ENCODE measurements around the gene UBA52. TPM values are rescaled to one million over a fixed set of nuclear protein-coding genes. Genes with fewer than 3 reads are reported as not detected.
A peak's percentile ranks its signal among the peaks of the same experiment; 100 is the strongest.

Gene UBA52
- total RNA-seq, 4 donors from 2014 or later = 405 to 1,087 (median 865) TPM

- Histone ChIP-seq H3K27ac (no peak overlapping the region), H3K27me3 (peaks cover 62% of the 10 kb centered on the region), H3K9me3 (no peaks in the 10 kb centered on the region), H3K36me3 (no peaks in the 10 kb centered on the region), H3K4me3 (peak overlapping the region; percentile 52), H3K4me1 (peaks cover 43% of the 10 kb centered on the region)
- WGBS = 51% methylated on average over 10 of the region's 10 CpGs
- no peak for TF ChIP-seq POLR2AphosphoS5 (IDR thresholded peaks at IDR 0.05)
- no peak for TF ChIP-seq CTCF (IDR thresholded peaks at IDR 0.05)
- TF ChIP-seq EP300 (IDR thresholded peaks at IDR 0.05) = no peak
- TF ChIP-seq POLR2A (IDR thresholded peaks at IDR 0.05) = no peak
- no peak for DNase-seq (ENCODE audit: low spot score in 2 of 2)
These were observed 33.1 kb downstream of the UBA52 start for GRCh38 chr19:18604820-18605159.

- no peaks in the 10 kb centered on the region for H3K36me3 ChIP-seq
- TF ChIP-seq POLR2A (IDR thresholded peaks at IDR 0.05) (no peak), POLR2AphosphoS5 (IDR thresholded peaks at IDR 0.05) (no peak), EP300 (IDR thresholded peaks at IDR 0.05) (no peak), CTCF (IDR thresholded peaks at IDR 0.05) (no peak)
- H3K4me1 ChIP-seq = peaks cover 43% of the 10 kb centered on the region
- peak overlapping the region; percentile 52 for H3K4me3 ChIP-seq
- H3K27me3 ChIP-seq = peaks cover 64% of the 10 kb centered on the region
- H3K9me3 ChIP-seq = no peaks in the 10 kb centered on the region
- 39% methylated on average over 6 of the region's 17 CpGs for WGBS
- H3K27ac ChIP-seq = no peak overlapping the region
- no peak for DNase-seq (ENCODE audit: low spot score in 2 of 2)
These were observed 33.5 kb downstream of the UBA52 start for GRCh38 chr19:18605196-18605545.

GRCh38 chr19:18605546-18606280, 34.1 kb downstream of the UBA52 start:
- TF ChIP-seq POLR2A (IDR thresholded peaks at IDR 0.05) (no peak), EP300 (IDR thresholded peaks at IDR 0.05) (no peak), CTCF (IDR thresholded peaks at IDR 0.05) (no peak), POLR2AphosphoS5 (IDR thresholded peaks at IDR 0.05) (no peak)
- WGBS = no CpG with 5 or more reads among the region's 65 CpGs
- Histone ChIP-seq H3K4me3 (peak overlapping the region; percentile 52), H3K4me1 (peaks cover 47% of the 10 kb centered on the region), H3K27ac (no peak overlapping the region), H3K27me3 (peaks cover 70% of the 10 kb centered on the region), H3K36me3 (no peaks in the 10 kb centered on the region), H3K9me3 (no peaks in the 10 kb centered on the region)
- DNase-seq (ENCODE audit: low spot score in 2 of 2) = no peak

- H3K4me1 ChIP-seq = peaks cover 55% of the 10 kb centered on the region
- peaks cover 78% of the 10 kb centered on the region for H3K27me3 ChIP-seq
- TF ChIP-seq POLR2A (IDR thresholded peaks at IDR 0.05) (no peak), POLR2AphosphoS5 (IDR thresholded peaks at IDR 0.05) (no peak), EP300 (IDR thresholded peaks at IDR 0.05) (no peak), CTCF (IDR thresholded peaks at IDR 0.05) (no peak)
- no peaks in the 10 kb centered on the region for H3K36me3 ChIP-seq
- no peak within 1 kb of the TSS for H3K27ac ChIP-seq
- H3K9me3 ChIP-seq = no peaks in the 10 kb centered on the region
- no peak for DNase-seq (ENCODE audit: low spot score in 2 of 2)
- H3K4me3 ChIP-seq = peak within 1 kb of the TSS; percentile 52
- WGBS = 2% methylated on average over 5 of the region's 116 CpGs
These were observed 34.9 kb downstream of the UBA52 start, which contains the start of gene CRLF1 for GRCh38 chr19:18606281-18607225. Gene CRLF1, minus strand, starts transcription at chr19:18606799. Its CDS starts 143 bp downstream, at chr19:18606656.
